HG03280 (cell line): Measurements from ENCODE around the gene KLHL21.
A peak's percentile ranks its signal among the peaks of the same experiment; 100 is the strongest.
"Not testable (repeated sequence)": the region's sequence is repeated elsewhere in the genome, so short reads cannot be mapped to it uniquely, and the experiment has no call there.

Experiments used
- ATAC-seq: cut with Tn5 transposase; IDR thresholded peaks from one replicate; pipeline ENCODE4 v1.9.1; 2021; ENCODE audit warnings: mild to moderate bottlenecking, moderate library complexity; ENCODE audit not compliant: unreplicated experiment

The KLHL21 gene, protein sequence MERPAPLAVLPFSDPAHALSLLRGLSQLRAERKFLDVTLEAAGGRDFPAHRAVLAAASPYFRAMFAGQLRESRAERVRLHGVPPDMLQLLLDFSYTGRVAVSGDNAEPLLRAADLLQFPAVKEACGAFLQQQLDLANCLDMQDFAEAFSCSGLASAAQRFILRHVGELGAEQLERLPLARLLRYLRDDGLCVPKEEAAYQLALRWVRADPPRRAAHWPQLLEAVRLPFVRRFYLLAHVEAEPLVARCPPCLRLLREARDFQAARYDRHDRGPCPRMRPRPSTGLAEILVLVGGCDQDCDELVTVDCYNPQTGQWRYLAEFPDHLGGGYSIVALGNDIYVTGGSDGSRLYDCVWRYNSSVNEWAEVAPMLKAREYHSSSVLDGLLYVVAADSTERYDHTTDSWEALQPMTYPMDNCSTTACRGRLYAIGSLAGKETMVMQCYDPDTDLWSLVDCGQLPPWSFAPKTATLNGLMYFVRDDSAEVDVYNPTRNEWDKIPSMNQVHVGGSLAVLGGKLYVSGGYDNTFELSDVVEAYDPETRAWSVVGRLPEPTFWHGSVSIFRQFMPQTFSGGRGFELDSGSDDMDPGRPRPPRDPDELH

DNA sequence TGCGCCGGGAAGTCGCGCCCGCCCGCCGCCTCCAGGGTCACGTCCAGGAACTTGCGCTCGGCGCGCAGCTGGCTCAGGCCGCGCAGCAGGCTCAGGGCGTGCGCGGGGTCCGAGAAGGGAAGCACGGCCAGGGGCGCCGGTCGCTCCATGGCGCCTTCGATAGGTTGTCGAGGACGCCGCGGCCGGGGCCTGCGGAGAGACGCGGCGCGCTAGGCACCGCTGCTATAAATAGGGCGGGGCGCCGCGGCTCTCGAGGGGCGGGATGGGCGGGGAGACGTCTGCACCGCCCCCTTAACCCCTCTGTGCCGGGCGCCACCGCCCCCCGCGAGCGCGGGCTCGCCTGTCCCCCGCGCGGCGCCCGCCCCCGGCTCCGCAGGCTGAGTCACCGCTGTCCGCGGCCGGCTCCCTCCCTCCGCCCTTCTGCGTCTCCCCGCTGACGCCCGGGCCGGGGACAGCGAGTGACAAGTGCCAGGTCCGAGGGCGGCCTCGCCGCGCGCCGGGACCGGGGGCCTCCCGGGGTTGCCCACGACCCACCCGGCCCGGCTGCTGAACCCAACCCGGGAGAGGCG is at the start of gene KLHL21:
TSS of gene KLHL21 (minus strand) at position 201 of the 569 bp plus-strand sequence. CDS start at position 149, 52 bp downstream.
- peak; percentile 56 for ATAC-seq

DNA sequence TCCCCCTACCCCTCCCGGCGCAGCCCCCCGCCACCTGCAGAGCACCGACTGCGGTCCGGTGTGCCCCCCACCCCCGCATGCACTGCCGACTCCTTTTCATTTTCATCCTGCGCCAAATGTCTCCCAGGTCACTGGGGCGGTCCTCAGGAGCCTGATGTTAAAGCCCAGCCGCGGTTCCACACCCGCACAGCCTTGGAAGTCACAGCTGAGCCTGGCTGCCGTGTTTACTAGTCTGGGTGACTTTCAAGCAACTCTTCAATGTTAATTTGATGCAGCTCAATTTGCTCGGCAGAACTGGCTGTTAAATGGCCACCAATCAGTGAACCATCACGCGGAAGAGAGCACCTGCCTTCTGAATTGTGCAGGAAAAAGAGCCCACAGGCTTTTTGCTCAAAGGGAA is 49.2 kb upstream of the KLHL21 start:
- no peak for ATAC-seq

DNA sequence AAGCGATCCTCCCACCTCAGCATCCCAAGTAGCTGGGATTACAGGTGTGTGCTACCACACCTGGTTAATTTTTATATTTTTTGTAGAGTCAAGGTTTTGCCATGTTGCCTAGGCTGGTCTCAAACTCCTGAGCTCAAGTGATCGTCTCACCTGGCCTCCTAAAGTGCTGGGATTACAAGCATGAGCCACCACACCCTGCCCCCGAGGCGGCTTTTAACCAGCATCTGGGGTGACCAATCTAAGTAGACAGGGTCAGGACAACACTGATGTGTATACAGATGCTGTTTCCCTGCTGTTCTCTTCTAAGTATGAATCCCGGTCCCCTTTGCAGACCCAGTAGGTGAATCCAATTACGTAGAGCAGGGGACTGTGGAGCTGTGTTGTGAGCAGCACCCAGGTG is 45.9 kb upstream of the KLHL21 start:
- no peak for ATAC-seq

DNA sequence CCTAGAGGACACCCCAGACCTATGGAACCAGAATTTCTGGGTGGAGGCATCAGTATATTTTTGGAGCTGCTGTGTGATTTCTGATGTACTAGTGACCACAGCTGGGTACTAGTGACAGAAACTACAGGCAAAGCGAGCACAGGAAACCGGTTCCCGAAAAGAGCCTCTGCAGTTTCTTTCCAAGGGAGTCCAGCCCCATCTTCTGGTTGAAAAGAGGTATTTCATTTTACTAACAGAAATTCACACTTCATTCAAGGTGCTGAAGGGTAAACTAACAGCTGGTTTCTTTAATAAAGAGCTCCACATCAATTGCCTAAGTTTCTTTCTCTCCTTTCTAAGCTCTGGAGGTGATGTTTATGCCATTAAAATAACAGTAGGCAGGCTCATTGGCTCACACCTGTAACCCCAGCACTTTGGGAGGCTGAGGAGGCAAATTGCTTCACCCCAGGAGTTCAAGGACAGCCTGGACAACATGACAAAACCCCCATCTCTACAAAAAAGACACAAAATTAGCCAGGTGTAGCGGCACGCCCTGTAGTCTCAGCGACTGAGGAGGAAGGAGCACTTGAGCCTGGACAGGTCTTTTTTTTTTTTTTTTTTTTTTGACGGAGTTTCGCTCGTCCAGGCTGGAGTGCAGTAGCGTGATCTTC is 44.0 kb upstream of the KLHL21 start:
- no peak for ATAC-seq

DNA sequence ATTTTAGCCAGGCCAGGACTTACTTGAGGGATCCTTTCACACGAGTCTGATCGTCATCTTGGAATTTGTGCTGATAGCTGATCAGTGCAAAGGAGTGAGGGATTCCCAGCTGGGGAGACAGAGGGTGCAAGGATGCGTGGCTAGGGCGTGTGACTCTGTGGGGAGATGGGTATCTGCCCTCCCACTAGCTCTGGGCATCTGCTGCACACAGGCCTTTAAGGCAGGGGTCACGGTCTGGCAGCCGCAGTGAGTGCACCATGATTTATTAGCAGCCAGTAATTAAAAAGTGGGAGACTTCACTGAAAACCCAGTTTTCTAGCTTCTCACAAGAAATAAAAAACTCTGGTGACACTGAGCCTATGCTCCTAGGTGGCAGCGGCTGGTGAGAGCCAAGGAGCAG is 42.3 kb upstream of the KLHL21 start:
- ATAC-seq = no peak

DNA sequence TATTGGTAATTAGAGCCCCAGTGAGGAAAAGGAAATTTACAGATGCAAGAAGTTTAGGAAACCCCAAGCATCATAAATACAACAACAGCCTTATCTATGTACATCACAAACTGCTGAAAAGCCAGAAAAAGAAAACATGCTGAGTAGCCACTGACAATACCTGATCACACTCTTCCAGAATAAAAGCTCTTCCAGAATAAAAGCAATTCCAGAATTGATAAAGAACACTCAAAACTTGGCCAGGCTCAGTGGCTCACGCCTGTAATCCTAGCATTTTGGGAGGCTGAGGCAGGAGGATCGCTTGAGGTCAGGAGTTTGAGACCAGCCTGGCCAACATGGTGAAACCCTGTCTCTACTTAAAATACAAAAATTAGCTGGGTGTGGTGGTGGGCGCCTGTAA is 38.2 kb upstream of the KLHL21 start:
- not testable (repeated sequence) for ATAC-seq

DNA sequence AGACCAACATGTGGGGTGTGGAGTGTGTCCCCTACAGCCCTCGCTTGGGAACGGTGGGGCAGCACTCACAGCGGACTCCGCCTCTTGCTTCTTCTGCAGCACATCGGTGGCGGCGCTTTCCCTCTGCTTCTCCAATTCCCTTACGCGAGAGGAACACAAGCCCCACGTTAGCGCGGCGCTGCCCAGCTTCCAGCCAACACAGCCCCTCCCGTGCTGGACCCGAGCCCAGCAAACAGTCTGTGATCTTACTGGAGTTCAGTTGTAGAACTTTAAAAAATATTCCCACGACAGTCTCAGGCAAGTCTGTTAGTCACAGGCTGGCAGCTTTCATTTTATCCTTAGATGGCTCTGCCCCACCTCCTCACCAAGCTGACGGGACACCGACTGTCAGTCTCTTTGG is 35.6 kb upstream of the KLHL21 start:
- ATAC-seq = no peak

DNA sequence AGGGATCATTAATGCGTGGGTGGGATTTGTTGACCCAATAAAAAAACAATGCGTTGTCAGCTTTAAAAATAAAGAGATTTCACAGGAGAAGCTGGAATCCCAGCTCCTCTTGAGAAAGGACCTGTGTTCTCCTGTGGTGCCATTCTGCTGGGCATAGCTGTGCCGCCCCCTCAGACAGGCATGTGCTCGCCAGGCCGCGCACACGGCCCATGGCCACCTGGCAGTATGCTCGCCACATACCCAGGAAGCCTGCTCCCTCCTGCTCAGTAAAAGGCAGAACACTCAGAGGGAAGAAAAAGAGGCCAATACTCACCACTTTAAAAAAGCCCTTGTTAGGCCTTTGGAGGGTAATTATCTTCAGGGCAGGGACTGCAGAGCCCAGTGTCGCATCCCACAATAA is 35.1 kb upstream of the KLHL21 start:
- ATAC-seq = no peak

DNA sequence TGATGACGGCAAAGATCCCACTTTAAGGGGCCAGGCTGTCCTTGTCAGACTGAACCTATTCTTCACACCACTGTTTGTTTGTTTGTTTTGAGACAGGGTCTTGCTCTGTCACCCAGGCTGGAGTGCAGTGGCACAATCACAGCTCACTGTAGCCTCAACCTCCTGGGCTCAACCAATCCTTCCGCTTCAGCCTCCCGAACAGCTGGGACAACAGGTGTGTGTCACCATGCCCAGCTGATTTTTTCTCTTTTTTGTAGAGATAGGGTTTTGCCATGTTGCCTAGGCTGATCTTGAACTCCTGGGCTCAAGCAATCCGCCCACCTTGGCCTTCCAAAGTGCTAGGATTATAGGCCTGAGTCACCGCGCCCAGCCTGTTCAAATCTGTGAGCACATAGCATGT is 34.1 kb upstream of the KLHL21 start:
- not testable (repeated sequence) for ATAC-seq

DNA sequence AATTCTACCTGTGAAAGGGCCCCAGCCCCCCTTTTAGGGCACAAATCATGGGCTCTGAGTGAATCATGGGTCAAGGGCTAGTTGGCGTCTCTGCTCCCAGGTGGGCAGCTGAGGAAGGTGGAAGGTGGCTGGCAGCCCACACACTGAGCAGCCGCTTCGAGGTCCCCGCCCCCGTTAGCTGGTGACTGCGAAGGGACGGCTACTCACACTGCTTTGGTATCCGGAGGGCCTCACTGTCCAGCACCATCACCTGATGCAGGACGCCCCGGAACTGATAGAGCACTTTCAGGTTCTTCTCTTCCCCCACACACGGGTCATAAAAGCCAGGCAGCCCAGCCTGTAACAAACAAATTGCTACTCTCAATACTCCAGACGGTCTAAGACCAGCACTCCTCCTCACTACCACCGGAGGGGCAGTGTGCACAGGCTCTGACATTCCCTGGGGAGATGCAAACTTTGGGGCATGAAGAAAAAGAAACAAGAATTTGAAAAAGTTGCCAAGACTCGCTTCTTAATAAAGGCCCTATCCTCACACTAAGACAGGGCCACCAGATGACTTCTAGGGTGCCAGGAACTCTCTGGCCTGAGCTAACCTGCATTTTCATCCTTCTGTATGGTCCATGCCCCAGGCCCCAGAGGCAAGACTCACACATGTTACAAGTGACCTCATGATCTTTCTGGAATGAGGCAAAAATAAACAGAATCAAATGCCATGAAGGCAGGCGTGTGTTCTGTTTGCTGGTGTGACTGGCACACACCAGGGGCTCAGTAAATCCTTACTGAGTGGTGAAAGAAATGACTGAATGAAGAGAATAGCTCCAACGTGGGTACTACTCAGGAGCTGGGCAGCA is 33.5 kb upstream of the KLHL21 start:
- no peak for ATAC-seq

DNA sequence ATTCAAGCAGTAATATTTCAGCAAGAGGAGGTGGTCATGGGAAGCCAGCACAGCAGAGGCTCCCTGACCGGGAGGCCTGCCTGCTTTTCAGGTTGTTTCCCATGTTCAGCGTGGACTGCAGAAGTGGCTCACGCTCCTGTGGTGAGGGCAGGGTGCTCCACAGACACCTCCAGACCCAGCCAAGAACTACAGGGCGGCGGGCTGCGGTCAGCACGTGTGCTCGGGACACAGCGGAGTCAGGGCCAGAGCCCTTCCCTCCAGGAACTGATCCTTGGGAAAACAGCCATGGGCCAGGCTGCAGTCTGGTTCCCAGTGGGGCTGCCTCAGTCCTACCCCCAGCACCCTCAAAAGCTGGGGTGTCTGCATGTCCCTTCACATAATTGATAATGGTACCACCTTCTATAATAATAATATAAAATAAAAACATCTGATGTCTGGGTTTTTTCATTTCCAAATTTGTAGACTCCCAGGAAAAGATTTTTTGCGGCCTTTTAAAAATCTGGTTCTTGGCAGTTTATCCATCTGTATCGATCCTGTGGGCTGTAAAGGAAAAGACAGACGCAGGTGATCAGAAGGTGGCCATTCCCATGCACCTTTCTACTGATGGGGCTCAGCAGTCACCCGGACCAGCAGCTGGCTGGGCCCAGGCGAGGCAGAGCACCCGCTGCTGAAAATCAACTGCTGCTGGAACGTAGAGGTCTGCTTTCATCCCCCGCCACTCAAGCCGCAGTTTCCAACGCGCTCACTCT is 32.7 kb upstream of the KLHL21 start:
- ATAC-seq = no peak

DNA sequence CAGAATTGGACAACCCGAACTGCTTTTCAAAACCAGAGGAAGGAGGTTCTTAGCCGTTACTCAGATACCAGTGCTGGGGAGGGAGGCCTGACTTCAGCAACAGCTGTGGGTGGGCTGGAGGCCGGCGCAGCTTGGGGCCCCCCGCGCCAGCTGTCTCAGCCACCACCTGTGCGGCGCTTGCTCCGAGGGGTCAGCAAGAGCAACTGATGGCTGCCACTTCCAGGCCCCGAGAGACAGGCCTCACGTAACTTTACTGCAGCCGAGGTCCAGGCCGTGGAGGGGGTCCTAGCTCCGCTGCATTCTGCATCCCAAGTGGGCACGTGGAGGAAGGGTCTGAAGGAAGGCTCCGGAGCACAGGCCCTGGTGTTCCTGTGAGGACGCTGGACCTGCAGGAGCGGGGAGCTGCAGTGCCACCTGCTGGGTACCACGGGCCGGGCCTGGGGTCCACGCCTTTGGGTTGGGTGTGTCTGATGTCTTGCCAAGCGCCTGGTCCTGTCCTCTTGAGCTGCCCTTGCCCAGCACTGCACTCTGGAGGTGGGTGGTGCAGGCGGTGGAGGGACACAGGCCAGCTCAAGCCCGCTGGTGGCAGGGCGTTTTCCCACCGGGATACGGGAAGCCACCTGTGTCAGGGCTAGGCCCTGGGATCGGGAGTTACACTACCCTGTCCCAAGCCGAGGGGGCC is 31.8 kb upstream of the KLHL21 start:
- ATAC-seq = no peak

DNA sequence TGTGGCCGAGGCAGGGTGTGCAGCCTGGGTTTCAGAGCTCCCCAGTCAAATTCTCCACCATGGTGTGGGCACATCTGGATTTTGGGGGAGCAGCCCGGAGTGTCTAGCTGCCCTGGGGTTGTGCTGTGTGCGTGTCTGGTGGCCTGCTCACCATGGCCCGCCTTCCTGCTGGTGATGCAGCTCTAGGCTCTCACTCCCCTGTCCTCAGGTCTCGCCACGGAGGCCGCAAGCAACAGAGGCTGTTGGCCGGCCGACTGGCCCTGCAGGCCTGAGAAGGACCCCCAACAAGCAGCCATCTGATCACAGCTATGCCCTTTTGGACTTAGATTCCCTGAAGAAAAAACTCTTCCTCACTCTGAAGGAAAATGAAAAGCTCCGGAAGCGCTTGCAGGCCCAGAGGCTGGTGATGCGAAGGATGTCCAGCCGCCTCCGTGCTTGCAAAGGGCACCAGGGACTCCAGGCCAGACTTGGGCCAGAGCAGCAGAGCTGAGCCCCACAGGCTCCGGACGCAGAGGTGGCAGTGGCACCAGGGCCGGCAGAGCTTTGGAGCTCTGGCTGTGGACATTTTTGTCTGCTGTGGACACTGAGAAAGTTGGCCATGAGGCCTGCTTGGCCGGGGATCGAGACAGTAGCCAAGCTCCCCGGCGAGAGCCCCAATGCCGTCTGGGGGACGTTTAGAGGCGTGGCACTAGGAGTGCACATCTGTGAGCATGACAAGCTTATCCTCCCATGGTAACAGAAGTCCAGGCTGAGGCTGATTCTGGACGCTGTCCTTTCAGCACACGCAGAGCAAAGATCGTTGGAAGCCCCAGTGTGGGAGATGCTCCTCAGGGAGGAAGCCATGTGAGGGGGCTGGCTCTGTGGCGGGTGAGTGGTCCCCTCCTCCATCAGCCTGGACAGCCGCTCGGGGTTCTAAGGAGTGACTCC is 30.2 kb upstream of the KLHL21 start:
- ATAC-seq = no peak

DNA sequence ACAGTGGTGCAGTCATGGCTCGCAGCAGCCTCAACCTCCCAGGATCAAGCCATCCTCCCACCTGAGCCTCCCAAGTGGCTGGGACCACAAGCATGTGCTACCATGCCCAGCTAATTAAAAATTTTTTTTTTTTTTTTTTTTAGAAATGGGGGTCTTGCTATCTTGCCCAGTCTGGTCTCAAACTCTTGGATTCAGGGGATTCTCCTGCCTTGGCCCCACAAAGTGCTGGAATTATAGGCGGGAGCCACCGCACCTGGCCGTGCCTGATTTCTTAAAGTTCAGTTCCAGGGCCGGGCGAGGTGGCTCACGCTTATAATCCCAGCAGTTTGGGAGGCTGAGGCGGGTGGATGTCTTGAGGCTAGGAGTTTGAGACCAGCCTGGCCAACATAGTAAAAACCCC is 28.4 kb upstream of the KLHL21 start:
- ATAC-seq = no peak

DNA sequence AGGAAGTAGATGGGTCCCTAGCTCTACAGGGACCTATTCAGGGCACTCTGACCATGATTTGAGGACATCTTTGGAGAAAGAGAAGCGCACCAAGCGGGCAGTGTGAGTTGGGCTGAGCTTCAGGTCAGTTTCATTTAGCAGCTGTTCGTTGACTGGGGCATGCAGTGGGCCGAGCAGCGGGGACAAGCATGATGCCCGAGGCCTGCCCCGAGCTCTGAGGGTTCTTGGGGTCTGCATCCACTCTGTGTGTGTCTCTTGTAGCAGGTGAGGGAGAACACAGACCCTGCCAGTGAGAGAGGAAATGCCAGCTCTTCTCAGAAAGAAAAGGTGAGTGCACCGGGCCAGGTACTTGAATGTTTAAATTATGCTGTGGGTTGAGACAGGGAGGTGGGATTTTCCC is 27.4 kb upstream of the KLHL21 start:
- ATAC-seq = no peak

DNA sequence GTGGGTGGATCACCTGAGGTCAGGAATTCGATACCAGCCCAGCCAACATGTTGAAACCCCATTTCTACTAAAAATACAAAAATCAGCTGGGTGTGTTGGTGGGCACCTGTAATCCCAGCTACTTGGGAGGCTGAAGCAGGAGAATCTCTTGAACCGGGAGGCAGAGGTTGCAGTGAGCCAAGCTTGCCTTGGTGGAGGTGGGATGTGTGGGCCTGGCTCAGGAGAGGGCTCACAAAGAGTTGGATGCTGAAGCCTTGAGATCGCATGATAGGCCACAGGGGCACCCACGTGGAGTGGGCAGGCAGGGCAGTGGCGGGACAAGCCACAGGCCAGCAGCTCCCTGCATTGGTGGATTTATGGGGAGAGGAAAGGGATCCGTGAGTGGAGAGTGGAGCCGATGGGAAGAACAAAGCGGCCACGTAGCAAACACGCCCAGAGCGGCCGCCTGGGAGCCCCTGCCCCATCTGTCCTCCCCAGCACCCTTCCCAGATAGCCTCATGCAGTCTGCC is 26.4 kb upstream of the KLHL21 start:
- no peak for ATAC-seq

DNA sequence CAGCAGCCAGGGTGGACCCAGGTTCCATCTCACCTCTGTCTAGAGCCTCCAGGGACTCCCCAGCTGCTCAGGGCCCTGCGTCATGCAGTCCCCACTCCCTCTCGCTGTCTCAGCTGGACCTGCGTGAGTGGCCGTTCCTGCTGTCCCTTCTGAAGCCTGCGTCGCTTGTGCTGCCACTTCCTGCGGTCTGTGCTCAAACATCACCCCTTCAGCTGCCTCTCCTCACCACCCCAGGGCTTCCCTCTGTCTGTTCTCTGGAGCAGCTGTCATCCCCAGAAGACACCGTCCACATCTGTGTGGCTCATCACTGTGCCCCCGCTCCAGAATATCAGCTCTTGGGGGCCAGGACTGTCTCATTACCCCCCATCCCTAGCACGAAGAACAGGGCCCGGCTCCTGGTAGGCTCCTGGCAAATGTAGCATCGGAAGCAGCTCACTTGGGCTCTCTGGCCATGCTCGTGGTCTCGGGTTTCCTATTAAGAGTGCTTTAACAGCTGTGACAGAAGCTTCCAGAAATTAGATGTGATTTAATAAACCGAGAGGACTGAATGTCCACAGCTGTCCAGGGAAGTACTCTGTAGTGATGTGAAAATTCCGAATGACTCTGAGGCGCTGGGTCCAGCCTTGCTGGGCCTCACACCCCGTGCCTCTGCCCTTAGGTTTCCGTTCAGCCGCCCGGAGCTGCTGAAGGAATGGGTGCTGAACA is 25.3 kb upstream of the KLHL21 start:
- no peak for ATAC-seq

DNA sequence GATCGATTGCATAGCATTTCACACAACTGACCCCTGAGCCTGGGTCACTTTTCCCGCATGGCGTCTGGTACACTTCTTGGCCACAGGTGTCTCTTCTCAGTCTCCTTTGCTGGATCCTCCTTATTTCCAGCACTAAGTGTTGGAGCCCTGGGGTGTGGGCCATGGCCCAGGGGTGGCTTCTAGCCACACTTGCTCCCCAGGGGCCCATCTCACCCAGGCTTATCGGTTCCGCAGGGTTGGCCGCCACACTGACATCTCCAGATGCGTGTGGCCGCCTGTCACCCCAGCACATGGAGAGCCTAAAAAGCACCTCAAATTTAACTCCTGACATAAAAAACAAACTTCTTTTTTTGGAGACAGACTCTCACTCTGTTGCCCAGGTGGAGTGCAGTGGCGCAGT is 24.4 kb upstream of the KLHL21 start:
- no peak for ATAC-seq
